Cerebellar nuclear complex (tissue), 1 donor: Measurements from ENCODE around the gene FRMD1.

Experiments used
- DNase-seq, 2 experiments: peaks; one replicate each; lab custom pipeline; 2025; lab: John Stamatoyannopoulos, UW

FRMD1 gene

GRCh38 chr6:168004945-168005344 is 74.1 kb downstream of the FRMD1 start:
- no peak for DNase-seq

GRCh38 chr6:168004023-168004422 is 75.0 kb downstream of the FRMD1 start:
- DNase-seq: no peak
